GM23248 (cell line): ENCODE results near the gene LENG9. TPM values are rescaled to one million over a fixed set of nuclear protein-coding genes. Genes with fewer than 3 reads are reported as not detected.
"Not testable (repeated sequence)": the region's sequence is repeated elsewhere in the genome, so short reads cannot be mapped to it uniquely, and the experiment has no call there.

Source experiments
- DNase-seq: peaks from one replicate; pipeline ENCODE4 v3.0.0-alpha.2; 2015
- H2AFZ ChIP-seq: fragments of 200-600 bp; sonication (generic); 2 replicates; pipeline ENCODE4 v1.6.1; 2016; ENCODE audit warnings: antibody characterized with exemption
- H3F3A ChIP-seq: fragments of 200-600 bp; sonication (generic); 2 replicates; pipeline ENCODE4 v1.6.1; 2016; ENCODE audit warnings: mild to moderate bottlenecking, antibody characterized with exemption, mixed run types; ENCODE audit not compliant: insufficient read depth
- H3K27ac ChIP-seq: fragments of 200-600 bp; sonication (generic); 2 replicates; pipeline ENCODE4 v1.5.1; 2016; ENCODE audit warnings: mild to moderate bottlenecking
- H3K27me3 ChIP-seq: fragments of 200-600 bp; sonication (generic); replicated peaks from 2 replicates; pipeline ENCODE4 v1.6.1; 2016; ENCODE audit warnings: mild to moderate bottlenecking; ENCODE audit not compliant: insufficient read depth
- H3K36me3 ChIP-seq: fragments of 200-600 bp; sonication (generic); 2 replicates; pipeline ENCODE4 v1.6.1; 2016; ENCODE audit warnings: low read depth, mild to moderate bottlenecking
- H3K4me1 ChIP-seq: fragments of 200-600 bp; sonication (generic); 2 replicates; pipeline ENCODE4 v1.6.1; 2016; ENCODE audit warnings: mild to moderate bottlenecking; ENCODE audit not compliant: insufficient read depth
- H3K4me2 ChIP-seq: fragments of 200-600 bp; sonication (generic); one replicate; pipeline ENCODE4 v1.6.1; 2016; ENCODE audit warnings: mild to moderate bottlenecking; ENCODE audit not compliant: unreplicated experiment
- H3K4me3 ChIP-seq: fragments of 200-600 bp; sonication (generic); 2 replicates; pipeline ENCODE4 v1.5.1; 2016; ENCODE audit warnings: mild to moderate bottlenecking
- H3K79me2 ChIP-seq: fragments of 200-600 bp; sonication (generic); 2 replicates; pipeline ENCODE4 v1.6.1; 2016; ENCODE audit warnings: mild to moderate bottlenecking; ENCODE audit not compliant: insufficient read depth
- H3K9ac ChIP-seq: fragments of 200-600 bp; sonication (generic); 2 replicates; pipeline ENCODE4 v1.6.1; 2016; ENCODE audit warnings: mild to moderate bottlenecking
- H3K9me2 ChIP-seq: fragments of 200-600 bp; sonication (generic); 2 replicates; pipeline ENCODE4 v1.6.1; 2016; ENCODE audit warnings: mixed run types, mild to moderate bottlenecking, moderate library complexity; ENCODE audit not compliant: insufficient read depth
- H3K9me3 ChIP-seq: fragments of 200-600 bp; sonication (generic); one replicate; pipeline ENCODE4 v1.6.1; 2017; ENCODE audit warnings: low read depth
- H4K20me1 ChIP-seq: fragments of 200-600 bp; sonication (generic); 2 replicates; pipeline ENCODE4 v1.6.0; 2016; ENCODE audit not compliant: insufficient read depth
- EZH2 ChIP-seq: fragments of 200-600 bp; sonication (generic); IDR thresholded peaks from 2 replicates; pipeline ENCODE4 v1.6.1; 2018; ENCODE audit warnings: antibody characterized with exemption, mild to moderate bottlenecking; ENCODE audit not compliant: insufficient read depth, poor library complexity, severe bottlenecking
- EZH2phosphoT487 ChIP-seq: fragments of 200-600 bp; sonication (generic); IDR thresholded peaks from 2 replicates; pipeline ENCODE4 v1.6.1; 2018; ENCODE audit warnings: antibody characterized with exemption, moderate library complexity, mild to moderate bottlenecking, low read depth; ENCODE audit not compliant: insufficient read depth
- WGBS, 2 experiments: methylation state at CpG; one replicate each; pipeline ENCODE4 v1.1.6; 2015 to 2017; ENCODE audit warnings: low lambda C conversion rate in 2 of 2, low coverage in 1 of 2; ENCODE audit errors: missing lambda C conversion rate in 2 of 2; 5-methylcytosine and 5-hydroxymethylcytosine counted together
- in situ Hi-C: fragments of 300-500 bp; cut with MboI; formaldehyde crosslinking; loops from 2 replicates; pipeline ENCODE4 v1.15.0; 2020
- polyA plus RNA-seq: library from polyadenylated mRNA; unstranded; fragments of >200 nt; fragmentation: Nextera tagmentation; extraction: Ambion mirVana; gene quantifications from 2 replicates; pipeline ENCODE4 v1.2.1, GENCODE V29; 2016
- total RNA-seq: library from RNA; depleted of rRNA; stranded (reverse); fragments of >200 nt; shearing (Covaris generic); gene quantifications from 2 replicates; pipeline ENCODE4 v1.2.3, GENCODE V29; 2014

Gene LENG9
- total and polyA plus RNA-seq, 2 experiments from 2014 or later = 0.41 to 13.5 TPM

DNA sequence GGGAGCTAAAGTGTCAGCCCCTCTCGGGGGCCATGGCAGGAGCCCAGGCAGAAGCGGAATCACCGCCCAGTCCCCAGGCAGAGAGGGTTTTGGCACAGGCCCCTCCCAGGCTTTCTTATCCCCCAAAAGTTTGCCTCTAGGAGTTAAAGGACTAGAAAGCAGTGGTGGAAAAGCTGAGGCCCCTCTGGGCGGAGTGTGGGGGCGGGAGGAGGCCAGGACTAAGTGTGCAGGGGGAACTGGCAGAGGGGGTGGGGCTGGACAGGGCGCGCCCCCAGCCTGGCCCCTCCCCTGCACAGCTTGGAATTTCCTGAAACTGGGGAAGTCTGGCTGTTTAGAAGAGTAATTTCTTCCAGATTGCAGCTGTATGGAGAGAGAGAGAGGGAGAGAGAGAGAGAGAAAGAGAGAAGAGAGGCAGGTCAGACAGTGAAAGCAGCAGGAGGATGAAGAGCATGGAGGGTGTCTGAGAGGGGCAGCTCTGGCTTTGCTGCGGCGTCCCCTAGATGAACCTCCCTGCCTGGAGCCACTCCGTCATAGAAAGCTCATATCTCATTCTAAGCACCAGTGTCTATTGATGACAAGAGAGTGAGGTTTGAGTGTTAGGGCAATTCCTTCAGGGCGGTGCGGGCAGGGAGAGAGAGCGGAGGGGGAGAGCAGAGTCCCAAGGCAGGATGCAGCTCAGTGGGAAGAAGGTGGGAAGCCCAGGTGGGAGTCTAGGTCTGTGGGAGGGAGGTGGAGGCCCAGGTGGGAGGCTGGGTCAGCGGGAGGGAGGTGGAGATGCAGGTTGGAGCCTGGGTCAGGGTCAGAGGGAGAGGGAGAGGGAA lies 9.7 kb upstream of the LENG9 start, which contains the start of gene CDC42EP5:
Gene CDC42EP5, minus strand, starts transcription at position 226 of the 821 bp plus-strand sequence. CDS start 7,749 bp downstream, outside the sequence.
- Histone ChIP-seq H3K9ac (peak within 1 kb of the TSS; percentile 78), H3F3A (0 out of 2 replicates have a peak, but pooled peaks cover 2% of the 10 kb centered on the region), H3K4me3 (peak within 1 kb of the TSS; percentile 86), H3K9me2 (no peaks in the 10 kb centered on the region), H3K79me2 (peaks cover 30% of the 10 kb centered on the region), H3K36me3 (no peaks in the 10 kb centered on the region), H4K20me1 (no peaks in the 10 kb centered on the region), H3K27me3 (no peaks in the 10 kb centered on the region), H3K4me1 (peaks cover 9% of the 10 kb centered on the region), H3K4me2 (peak within 1 kb of the TSS; percentile 87), H2AFZ (peak within 1 kb of the TSS; percentile 86), H3K27ac (peak within 1 kb of the TSS; percentile 60), H3K9me3 (no peaks in the 10 kb centered on the region)
- in situ Hi-C loops = loop anchor here (25.0 kb wide), 1 partner anchor 1189 kb away; the partner anchor contains the start of gene U2AF2
- DNase-seq = peak; percentile 88
- 2 to 3% methylated on average over 13 to 14 of the region's 14 CpGs for WGBS, 2 experiments
- TF ChIP-seq EZH2 (no peak), EZH2phosphoT487 (no peak)

- peak overlapping the region; percentile 79 for H3K9ac ChIP-seq
- H3K9me3 ChIP-seq = no peaks in the 10 kb centered on the region
- H3K36me3 ChIP-seq = no peaks in the 10 kb centered on the region
- peak overlapping the region; percentile 71 for H2AFZ ChIP-seq
- H3F3A ChIP-seq = peaks cover 19% of the 10 kb centered on the region
- peaks cover 30% of the 10 kb centered on the region for H3K79me2 ChIP-seq
- 5% methylated on average over 53 to 54 of the region's 60 CpGs for WGBS, 2 experiments
- no peaks in the 10 kb centered on the region for H4K20me1 ChIP-seq
- H3K4me1 ChIP-seq = peaks cover 9% of the 10 kb centered on the region
- H3K4me3 ChIP-seq = peak overlapping the region; percentile 77
- no peaks in the 10 kb centered on the region for H3K9me2 ChIP-seq
- peak; percentile 68 for DNase-seq
- H3K4me2 ChIP-seq = peak overlapping the region; percentile 82
- no peaks in the 10 kb centered on the region for H3K27me3 ChIP-seq
- 0 out of 2 replicates have a peak overlapping the region, but pooled peaks have one; percentile 14 for H3K27ac ChIP-seq
- in situ Hi-C loops = loop anchor here (25.0 kb wide), 1 partner anchor 1191 kb away; the partner anchor contains the start of gene U2AF2
- TF ChIP-seq EZH2phosphoT487 (no peak), EZH2 (no peak)
Observed at GRCh38 chr19:54470991-54471782, 7.6 kb upstream of the LENG9 start.

- no peak for TF ChIP-seq EZH2phosphoT487
- no peak for TF ChIP-seq EZH2
- no peaks in the 10 kb centered on the region for H3K9me2 ChIP-seq
- peak overlapping the region; percentile 77 for H3K4me3 ChIP-seq
- H3K27me3 ChIP-seq = no peaks in the 10 kb centered on the region
- no peaks in the 10 kb centered on the region for H4K20me1 ChIP-seq
- H3K9ac ChIP-seq = peak overlapping the region; percentile 79
- no peak overlapping the region for H3K27ac ChIP-seq
- peak overlapping the region; percentile 82 for H3K4me2 ChIP-seq
- DNase-seq = no peak
- H3K79me2 ChIP-seq = peaks cover 30% of the 10 kb centered on the region
- WGBS, 2 experiments = 83 to 84% methylated on average over 9 to 10 of the region's 10 CpGs
- H3K9me3 ChIP-seq = no peaks in the 10 kb centered on the region
- in situ Hi-C loops = loop anchor here (25.0 kb wide), 1 partner anchor 1192 kb away; the partner anchor contains the start of gene U2AF2
- H3K36me3 ChIP-seq = no peaks in the 10 kb centered on the region
- H3F3A ChIP-seq = peaks cover 25% of the 10 kb centered on the region
- H3K4me1 ChIP-seq = peaks cover 9% of the 10 kb centered on the region
- peak overlapping the region; percentile 71; the same call in 1 of the 2 replicates for H2AFZ ChIP-seq
Observed at GRCh38 chr19:54470276-54470887, 6.8 kb upstream of the LENG9 start.

DNA sequence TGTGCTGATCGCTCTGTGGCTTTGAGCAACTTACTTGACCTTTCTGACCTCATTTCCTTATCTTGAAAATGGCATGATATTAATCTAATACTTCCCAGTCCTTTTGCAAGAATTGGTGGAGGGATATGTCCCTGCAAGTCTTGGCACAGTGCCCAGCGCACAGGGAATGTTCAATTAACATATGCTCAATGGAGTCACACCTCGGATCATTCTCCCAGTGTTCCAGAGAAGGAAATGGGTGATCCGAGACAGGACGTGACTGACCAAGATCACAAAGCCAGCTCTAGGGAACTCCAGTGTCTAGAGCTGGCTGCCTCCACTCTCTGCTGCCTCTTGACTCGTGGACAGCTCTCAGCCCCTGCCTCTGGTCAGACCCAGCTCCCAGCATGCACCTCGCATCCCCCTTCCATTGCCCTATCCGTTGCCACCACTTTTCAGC lies 5.9 kb upstream of the LENG9 start:
- Histone ChIP-seq H3K4me3 (no peak overlapping the region), H3K9ac (no peak overlapping the region), H3K9me3 (no peaks in the 10 kb centered on the region), H3K4me1 (peaks cover 9% of the 10 kb centered on the region), H3K9me2 (no peaks in the 10 kb centered on the region), H3K27me3 (no peaks in the 10 kb centered on the region), H3K36me3 (no peaks in the 10 kb centered on the region), H2AFZ (no peak overlapping the region), H3K79me2 (peaks cover 30% of the 10 kb centered on the region), H3F3A (peaks cover 25% of the 10 kb centered on the region), H3K27ac (no peak overlapping the region), H3K4me2 (no peak overlapping the region), H4K20me1 (no peaks in the 10 kb centered on the region)
- TF ChIP-seq EZH2phosphoT487 (no peak), EZH2 (no peak)
- no peak for DNase-seq
- in situ Hi-C loops = loop anchor here (25.0 kb wide), 1 partner anchor 1193 kb away; the partner anchor contains the start of gene U2AF2
- WGBS, 2 experiments = 70 to 72% methylated on average over 8 of the region's 8 CpGs

DNA sequence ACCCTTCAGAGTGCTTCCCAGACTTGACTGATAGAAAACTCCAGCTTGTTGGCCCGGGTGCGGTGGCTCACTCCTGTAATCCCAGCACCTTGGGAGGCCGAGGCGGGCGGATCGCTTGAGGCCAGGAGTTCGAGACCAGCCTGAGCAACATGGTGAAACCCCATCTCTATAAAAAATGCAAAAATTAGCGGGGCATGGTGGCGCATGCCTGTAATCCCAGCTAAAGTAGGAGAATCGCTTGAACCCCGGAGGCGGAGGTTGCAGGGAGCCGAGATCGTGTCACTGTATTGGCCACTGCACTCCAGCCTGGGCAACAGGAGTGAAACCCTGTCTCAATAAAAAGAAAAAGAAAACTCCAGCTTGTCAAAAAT lies 2.5 kb upstream of the LENG9 start:
- H3K4me2 ChIP-seq, H3K9ac ChIP-seq, H3K27ac ChIP-seq, H4K20me1 ChIP-seq, H2AFZ ChIP-seq, H3K9me2 ChIP-seq, H3K36me3 ChIP-seq, H3K27me3 ChIP-seq, H3K4me3 ChIP-seq, H3K9me3 ChIP-seq, DNase-seq: not testable (repeated sequence)
- H3K79me2 ChIP-seq = peaks cover 36% of the 10 kb centered on the region
- in situ Hi-C loops = loop anchor here (25.0 kb wide), 1 partner anchor 1196 kb away; the partner anchor contains the start of gene U2AF2
- peaks cover 14% of the 10 kb centered on the region for H3K4me1 ChIP-seq
- peaks cover 26% of the 10 kb centered on the region for H3F3A ChIP-seq
- WGBS, 2 experiments = 93 to 94% methylated on average over 14 of the region's 14 CpGs
